Amniotic epithelial cell (primary cell): ENCODE results near the gene PLXND1.
"Not testable (repeated sequence)": the region's sequence is repeated elsewhere in the genome, so short reads cannot be mapped to it uniquely, and the experiment has no call there.

Source experiments
- DNase-seq: peaks from one replicate; pipeline ENCODE4 v3.0.0-alpha.2; 2010; ENCODE audit warnings: low read depth

The PLXND1 gene

GRCh38 chr3:129526121-129526900 lies 80.2 kb downstream of the PLXND1 start:
- no peak for DNase-seq

GRCh38 chr3:129525341-129525968 lies 81.0 kb downstream of the PLXND1 start:
- peak; percentile 67 for DNase-seq

- DNase-seq, result no peak
Measured at GRCh38 chr3:129524081-129524480, 82.4 kb downstream of the PLXND1 start.

- DNase-seq, result no peak
Measured at GRCh38 chr3:129522953-129523352, 83.5 kb downstream of the PLXND1 start.

- DNase-seq, result no peak
Measured at GRCh38 chr3:129521611-129522010, 84.9 kb downstream of the PLXND1 start.

GRCh38 chr3:129520960-129521359 lies 85.5 kb downstream of the PLXND1 start:
- DNase-seq, result no peak

GRCh38 chr3:129519896-129520715 lies 86.4 kb downstream of the PLXND1 start:
- DNase-seq, result no peak

GRCh38 chr3:129519449-129519848 lies 87.0 kb downstream of the PLXND1 start:
- no peak for DNase-seq

GRCh38 chr3:129518581-129518980 lies 87.9 kb downstream of the PLXND1 start:
- no peak for DNase-seq

- DNase-seq, result no peak
Measured at GRCh38 chr3:129518038-129518561, 88.4 kb downstream of the PLXND1 start.

- DNase-seq, result no peak
Measured at GRCh38 chr3:129517516-129517915, 89.0 kb downstream of the PLXND1 start.

GRCh38 chr3:129515821-129516432 lies 90.5 kb downstream of the PLXND1 start:
- not testable (repeated sequence) for DNase-seq

GRCh38 chr3:129515108-129515820 lies 91.2 kb downstream of the PLXND1 start:
- not testable (repeated sequence) for DNase-seq

- no peak for DNase-seq
Measured at GRCh38 chr3:129514563-129514962, 91.9 kb downstream of the PLXND1 start.

- DNase-seq, result no peak
Measured at GRCh38 chr3:129514110-129514509, 92.4 kb downstream of the PLXND1 start.

- no peak for DNase-seq
Measured at GRCh38 chr3:129513705-129514104, 92.8 kb downstream of the PLXND1 start.

- DNase-seq, result no peak
Measured at GRCh38 chr3:129512595-129512994, 93.9 kb downstream of the PLXND1 start.

- no peak for DNase-seq
Measured at GRCh38 chr3:129507181-129507831, 99.2 kb downstream of the PLXND1 start.

- DNase-seq, result no peak
Measured at GRCh38 chr3:129506231-129506742, 100.2 kb downstream of the PLXND1 start.

GRCh38 chr3:129505341-129505740 lies 101.1 kb downstream of the PLXND1 start:
- no peak for DNase-seq
